ENCODE results near the gene GNG3.
"Not testable (repeated sequence)": the region's sequence is repeated elsewhere in the genome, so short reads cannot be mapped to it uniquely, and the experiment has no call there.

The GNG3 gene

DNA sequence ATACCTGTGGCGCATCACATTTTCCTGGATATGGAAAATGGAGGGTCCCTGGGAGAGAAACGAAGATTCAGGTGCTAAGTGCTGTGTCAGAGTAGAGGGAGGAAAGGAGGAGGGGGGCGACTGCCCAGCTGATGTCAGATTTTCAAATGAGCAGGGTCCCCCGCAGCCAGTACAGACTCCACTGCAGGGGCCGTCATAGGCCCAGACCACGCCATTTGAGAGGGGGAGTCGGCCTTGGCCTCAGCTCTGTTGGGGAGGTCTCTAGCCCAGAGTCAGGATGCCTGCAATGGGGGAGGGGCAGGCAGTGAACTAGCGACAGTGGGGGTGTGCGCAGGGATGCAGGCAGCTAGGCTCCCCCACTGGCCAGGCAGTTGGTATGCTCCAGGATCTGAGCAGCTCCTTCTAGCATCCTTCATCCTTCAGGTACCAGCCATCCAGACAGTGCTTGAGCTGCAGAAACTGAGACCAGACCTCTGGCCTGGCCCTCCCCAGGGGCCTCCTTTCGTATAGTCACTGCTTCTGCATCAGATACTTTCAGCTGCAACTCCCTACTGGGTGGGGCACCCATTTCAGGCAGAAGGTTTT is at the start of gene GNG3, which contains the start of gene BSCL2:
Gene GNG3, plus strand, starts transcription at position 400 of the 585 bp plus-strand sequence. CDS start 620 bp downstream, outside the sequence.
Gene BSCL2, minus strand, starts transcription at position 148 of the 585 bp plus-strand sequence. CDS start 229 bp downstream, outside the sequence.
- DNase-seq (ENCODE audit: low read depth in 1 of 2, low spot score in 1 of 2), result no peak

DNA sequence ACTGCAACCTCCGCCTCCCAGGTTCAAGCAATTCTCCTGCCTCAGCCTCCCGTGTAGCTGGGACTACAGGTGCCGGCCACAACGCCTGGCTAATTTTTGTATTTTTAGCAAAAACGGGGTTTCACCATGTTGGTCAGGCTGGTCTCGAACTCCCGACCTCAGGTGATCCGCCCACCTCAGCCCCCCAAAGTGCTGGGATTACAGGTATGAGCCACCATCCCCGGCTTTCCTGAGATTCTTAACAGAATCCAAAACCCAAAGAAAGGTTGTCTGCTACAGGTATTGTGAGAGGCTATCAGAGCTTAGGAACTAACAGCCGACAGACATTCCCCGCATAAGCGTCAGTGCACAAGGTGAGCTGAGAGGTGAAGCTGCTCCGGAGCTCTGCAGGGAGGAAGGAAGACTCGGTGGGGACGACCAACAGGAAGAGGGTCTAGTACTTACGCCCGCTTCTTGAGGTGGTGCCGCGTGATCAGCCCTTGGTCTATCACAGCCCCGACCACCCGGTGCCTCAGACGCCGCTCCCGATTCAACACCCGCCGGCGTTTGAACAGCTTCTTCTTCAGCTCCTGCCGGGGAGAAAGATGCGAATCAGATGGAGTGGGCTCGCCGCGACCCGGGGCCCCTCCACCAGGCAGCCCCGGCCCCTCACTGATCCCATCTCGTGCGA is 42.9 kb upstream of the GNG3 start:
- peak in 1 of 2 donors; percentile 31 for DNase-seq (ENCODE audit: low read depth in 1 of 2, low spot score in 1 of 2)

DNA sequence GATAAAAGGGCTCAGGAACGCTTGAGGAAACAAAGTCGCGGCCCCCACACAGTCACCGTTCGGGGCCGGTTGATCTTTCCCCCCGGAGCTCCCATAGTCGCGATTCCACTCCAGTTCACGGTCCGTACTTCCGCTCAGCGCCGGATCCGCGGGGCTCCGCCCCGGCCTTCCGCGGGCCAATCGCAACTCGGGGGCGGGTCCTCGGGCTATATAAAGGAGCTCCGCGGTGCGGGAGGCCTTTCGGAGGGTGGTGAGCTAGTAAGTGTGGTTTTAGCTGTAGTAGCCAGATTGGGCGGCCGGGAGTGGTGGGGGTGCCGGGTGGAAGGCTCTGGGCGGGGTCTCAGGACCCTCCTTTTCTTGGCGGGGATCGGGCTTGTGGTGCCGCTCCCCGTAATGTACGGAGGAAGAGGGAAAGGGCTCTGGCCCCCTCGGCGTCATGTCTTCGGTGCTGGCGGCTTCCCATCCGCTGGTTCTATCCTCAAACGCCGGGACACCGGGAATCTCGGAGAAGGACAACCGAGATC is 42.3 kb upstream of the GNG3 start, which contains the start of the genes C11orf98 and CSKMT:
Gene C11orf98, minus strand, starts transcription at position 136 of the 524 bp plus-strand sequence. Its CDS starts 41 bp downstream, at position 95.
Gene CSKMT, plus strand, starts transcription at position 238 of the 524 bp plus-strand sequence. CDS start 568 bp downstream, outside the sequence.
- peak; percentile 93 to 94 for DNase-seq (ENCODE audit: low read depth in 1 of 2, low spot score in 1 of 2)

DNA sequence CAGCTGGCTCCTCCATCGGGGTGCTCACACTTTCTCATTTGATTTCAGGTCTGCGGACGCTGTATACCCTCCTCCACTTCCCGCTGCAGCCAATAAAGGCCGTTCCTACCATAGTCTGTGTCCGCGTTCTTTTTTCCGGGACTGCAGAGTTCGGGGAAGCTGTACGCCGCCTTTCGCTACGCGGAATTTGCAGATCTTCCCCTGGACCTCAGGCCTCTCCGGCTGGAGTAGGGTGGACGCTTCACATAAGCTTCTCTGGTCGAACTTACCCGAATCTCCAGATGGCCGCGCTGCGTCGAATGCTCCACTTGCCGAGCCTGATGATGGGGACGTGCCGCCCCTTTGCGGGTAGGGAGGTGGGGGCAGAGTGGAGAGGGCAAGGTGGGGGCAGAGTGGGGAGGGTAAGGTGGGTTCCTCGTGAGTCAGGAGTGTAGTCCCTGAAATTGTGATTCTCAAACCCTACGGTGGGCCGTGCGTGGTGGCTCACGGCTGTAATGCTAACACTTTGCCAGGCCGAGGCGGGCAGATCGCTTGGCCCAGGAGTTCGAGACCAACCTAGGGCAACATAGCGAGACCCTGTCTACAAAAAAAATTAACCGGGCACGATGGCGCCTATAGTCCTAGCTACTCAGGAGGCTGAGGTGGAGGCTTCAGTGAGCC is 41.7 kb upstream of the GNG3 start:
- DNase-seq (ENCODE audit: low read depth in 1 of 2, low spot score in 1 of 2), result peak in 1 of 2 donors; percentile 52

DNA sequence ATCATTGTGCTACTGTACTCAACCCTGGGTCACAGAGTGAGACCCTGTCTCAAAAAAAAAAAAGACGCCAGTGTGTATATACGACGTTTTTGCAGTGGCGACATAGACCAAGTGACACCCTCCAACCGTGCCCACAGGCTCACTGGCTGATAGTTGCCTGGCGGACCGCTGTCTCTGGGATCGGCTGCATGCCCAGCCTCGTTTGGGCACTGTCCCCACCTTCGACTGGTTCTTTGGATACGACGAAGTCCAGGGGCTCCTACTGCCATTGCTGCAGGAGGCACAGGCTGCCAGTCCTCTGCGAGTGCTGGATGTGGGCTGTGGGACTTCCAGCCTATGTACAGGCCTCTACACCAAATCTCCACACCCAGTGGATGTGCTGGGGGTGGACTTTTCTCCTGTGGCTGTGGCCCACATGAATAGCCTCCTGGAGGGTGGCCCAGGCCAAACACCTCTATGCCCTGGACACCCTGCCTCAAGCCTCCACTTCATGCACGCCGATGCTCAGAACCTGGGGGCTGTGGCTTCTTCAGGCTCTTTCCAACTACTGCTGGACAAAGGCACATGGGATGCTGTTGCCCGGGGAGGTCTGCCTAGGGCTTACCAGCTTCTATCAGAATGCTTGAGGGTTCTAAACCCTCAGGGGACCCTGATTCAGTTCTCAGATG is 41.1 kb upstream of the GNG3 start:
- no peak for DNase-seq (ENCODE audit: low read depth in 1 of 2, low spot score in 1 of 2)

DNA sequence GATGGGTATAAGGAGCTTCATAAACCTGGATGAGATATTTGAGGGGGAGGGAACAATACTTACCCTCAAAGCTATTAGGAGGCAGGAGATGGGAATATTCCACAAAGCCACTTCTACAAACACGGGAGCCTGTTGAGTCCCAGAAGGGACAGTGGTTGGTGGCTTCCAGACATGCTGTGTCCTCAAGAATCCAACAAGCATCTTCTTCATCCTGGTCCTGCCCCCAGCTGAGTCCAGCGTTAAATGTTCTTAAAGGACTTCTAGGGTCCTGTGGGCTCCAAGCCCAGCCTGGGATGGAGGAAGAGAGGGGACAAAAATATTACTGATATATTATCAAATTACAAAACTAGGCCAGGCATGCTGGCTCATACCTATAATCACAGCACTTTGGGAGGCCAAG is 40.0 kb upstream of the GNG3 start:
- no peak for DNase-seq (ENCODE audit: low read depth in 1 of 2, low spot score in 1 of 2)

DNA sequence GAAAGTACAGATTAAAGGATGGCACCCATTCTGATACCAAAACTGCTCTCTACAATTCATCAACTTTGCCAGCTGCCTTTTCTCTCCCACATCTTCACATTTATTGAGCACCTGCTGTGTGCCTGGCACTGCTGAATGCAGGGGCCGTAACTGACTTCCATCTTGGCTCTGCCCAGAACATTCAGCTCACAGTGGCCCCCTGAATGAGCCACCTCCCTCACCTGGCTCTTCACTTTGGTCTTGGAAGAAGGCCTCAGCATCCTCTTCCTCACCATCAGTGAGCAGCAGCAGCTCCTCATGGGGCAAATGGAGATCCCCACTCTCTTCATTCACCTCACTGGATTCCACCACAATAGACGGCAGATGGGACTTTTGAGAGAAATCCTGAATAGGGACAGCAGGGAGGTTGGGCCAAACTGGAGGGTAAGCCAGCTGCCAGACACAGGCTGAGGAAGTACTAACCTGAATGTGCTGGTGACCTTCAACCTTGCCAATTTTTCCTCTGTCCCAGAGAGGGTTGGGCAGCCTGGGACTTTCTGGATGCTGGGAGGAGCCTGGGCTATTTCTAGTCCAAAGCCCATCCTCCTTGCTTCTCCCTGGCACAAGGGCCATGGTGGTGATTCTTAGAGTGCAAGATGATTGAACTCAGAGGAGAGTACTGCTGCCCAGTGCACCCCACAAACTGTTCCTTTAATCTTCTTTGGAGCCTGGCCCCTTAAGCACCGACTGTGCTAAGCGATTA is 37.9 kb upstream of the GNG3 start:
- no peak for DNase-seq (ENCODE audit: low read depth in 1 of 2, low spot score in 1 of 2)

DNA sequence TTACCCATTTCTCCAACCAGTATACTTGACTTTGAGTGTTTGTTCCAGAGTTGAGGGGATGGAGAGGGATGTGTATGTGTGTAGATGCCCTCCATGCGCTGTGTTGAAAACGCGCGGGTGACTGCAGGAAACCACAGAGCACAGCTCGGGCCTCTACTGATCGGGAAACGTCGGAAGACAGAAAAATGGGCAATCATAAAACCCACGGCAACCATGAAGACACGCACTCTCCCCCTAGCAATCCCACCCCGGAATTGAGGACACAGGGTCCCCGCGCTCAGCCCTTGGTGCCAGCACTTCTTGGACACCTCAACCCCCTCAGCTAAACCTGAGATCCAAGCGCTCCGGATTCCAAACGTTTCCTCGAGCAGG is 36.3 kb upstream of the GNG3 start:
- no peak for DNase-seq (ENCODE audit: low read depth in 1 of 2, low spot score in 1 of 2)

DNA sequence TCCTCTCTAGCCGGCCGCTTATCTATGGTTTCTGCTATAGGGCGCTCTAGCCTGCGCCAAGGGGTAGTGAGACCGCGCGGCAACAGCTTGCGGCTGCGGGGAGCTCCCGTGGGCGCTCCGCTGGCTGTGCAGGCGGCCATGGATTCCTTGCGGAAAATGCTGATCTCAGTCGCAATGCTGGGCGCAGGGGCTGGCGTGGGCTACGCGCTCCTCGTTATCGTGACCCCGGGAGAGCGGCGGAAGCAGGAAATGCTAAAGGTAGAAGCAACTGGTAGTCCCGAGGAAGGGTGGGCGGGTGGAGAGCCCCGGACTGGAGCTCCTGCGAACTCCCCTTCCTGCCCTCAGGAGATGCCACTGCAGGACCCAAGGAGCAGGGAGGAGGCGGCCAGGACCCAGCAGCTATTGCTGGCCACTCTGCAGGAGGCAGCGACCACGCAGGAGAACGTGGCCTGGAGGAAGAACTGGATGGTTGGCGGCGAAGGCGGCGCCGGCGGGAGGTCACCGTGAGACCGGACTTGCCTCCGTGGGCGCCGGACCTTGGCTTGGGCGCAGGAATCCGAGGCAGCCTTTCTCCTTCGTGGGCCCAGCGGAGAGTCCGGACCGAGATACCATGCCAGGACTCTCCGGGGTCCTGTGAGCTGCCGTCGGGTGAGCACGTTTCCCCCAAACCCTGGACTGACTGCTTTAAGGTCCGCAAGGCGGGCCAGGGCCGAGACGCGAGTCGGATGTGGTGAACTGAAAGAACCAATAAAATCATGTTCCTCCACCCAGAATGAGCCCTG is 35.7 kb upstream of the GNG3 start, which contains the start of the genes LBHD1 and UQCC3:
Gene LBHD1, minus strand, starts transcription at position 660 of the 782 bp plus-strand sequence. CDS start 2,236 bp downstream, outside the sequence.
Gene UQCC3, plus strand, starts transcription at position 66 of the 782 bp plus-strand sequence. Its CDS starts 73 bp downstream, at position 139.
- peak; percentile 46 to 56 for DNase-seq (ENCODE audit: low read depth in 1 of 2, low spot score in 1 of 2)

DNA sequence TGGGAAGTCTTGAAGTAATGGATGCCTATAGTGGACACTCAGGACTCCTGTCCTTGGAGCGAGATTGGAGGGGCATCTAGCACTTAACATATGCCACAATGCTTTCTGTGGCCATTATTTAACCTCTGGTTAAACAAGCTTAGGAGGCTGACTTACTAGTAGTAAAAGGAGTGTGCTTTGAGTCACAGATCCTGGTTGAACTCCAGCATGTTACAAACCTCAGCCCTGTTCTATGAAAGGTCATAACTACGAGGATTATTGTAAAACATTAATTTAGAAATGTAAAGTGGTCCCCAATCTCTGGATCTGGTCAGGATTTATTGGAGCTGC is 34.3 kb upstream of the GNG3 start:
- DNase-seq (ENCODE audit: low read depth in 1 of 2, low spot score in 1 of 2), result no peak

DNA sequence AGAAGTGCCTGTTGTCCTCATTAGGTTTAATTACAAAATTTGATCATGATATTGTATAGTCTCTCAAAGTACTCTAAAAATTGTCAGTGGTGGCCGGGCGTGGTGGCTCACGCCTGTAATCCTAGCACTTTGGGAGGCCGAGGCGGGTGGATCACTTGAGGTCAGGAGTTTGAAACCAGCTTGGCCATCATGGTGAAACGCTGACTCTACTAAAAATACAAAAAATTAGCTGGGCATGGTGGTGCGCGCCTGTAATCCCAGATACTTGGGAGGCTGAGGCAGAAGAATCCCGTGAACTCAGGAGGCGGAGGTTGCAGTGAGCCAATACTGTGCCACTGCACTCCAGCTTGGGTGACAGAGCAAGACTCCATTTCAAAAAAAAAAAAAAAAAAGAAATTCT is 32.1 kb upstream of the GNG3 start:
- DNase-seq (ENCODE audit: low read depth in 1 of 2, low spot score in 1 of 2), result not testable (repeated sequence)

DNA sequence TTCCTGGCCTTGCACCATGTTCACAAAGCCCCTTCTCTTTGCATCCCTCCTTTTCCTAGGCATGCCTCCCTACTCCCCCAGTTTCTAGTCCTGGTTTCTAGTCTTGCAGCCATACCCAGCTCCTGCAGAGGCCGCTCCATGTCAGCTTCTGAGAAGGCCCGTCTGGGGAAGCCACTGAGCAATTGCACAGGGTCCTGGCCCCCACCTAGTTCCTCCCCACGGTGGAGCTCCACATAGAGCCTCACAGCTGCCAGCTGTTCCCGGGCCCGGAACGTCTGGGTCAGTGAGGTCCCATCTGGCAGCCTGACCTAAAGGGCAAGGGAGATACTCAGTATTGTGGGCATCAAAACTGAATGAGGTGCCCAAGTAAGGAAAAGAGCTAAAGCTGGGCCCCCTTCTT is 30.8 kb upstream of the GNG3 start:
- DNase-seq (ENCODE audit: low read depth in 1 of 2, low spot score in 1 of 2), result no peak

DNA sequence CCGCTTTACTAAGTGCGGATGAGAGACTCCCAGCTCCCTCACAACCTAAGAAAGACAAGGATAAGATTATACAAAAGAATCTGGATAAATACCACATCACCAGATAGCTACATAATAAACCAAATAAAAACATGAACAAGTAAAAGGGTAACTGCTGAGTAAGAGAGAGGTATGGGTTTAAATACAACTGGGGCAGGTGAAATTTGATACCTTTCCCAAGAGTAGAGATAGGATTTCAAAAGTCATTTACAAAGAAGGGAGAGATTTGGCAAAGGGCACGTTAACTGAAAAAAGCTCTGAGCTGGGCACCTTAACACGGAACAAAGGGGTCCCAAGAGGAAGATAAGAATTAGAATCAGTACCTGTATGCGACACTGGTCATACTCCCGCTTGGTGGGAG is 30.3 kb upstream of the GNG3 start:
- no peak for DNase-seq (ENCODE audit: low read depth in 1 of 2, low spot score in 1 of 2)

DNA sequence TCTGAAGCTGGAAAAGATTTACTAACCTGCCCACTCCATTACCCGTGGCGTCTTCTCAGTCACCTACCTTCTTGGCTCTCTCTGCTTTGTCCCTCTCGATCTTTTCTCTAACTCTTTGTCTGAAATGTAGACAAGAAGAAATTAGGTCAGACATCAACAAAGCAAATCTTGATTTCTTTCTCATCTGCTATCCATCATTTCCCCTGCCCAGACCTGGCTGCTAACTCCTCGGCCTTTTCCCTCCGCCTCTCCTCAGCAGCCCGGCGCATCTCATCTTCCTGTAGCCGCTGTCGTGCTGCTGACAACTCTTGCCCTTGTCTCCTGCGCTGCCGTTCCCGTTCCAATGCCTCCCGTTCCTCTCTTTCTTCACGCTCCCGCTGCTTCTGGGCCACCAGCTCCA is 29.8 kb upstream of the GNG3 start:
- no peak for DNase-seq (ENCODE audit: low read depth in 1 of 2, low spot score in 1 of 2)

DNA sequence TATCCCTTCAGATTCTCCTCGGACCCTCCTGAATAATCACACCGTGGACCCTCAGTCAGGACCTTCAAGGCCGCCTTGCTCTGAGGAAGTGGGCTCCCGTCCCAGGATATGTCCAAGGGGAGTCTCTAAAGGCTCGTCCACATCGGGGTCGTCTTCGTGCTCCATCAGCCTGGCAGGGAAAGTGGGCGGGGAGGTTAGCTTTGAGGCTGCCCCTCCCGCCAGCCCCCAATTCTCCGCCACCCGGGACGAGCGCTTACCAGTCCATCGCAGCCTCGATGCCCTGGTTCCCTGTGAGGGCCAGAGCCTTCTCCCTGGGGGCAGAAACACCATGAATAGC is 29.1 kb upstream of the GNG3 start:
- no peak for DNase-seq (ENCODE audit: low read depth in 1 of 2, low spot score in 1 of 2)

DNA sequence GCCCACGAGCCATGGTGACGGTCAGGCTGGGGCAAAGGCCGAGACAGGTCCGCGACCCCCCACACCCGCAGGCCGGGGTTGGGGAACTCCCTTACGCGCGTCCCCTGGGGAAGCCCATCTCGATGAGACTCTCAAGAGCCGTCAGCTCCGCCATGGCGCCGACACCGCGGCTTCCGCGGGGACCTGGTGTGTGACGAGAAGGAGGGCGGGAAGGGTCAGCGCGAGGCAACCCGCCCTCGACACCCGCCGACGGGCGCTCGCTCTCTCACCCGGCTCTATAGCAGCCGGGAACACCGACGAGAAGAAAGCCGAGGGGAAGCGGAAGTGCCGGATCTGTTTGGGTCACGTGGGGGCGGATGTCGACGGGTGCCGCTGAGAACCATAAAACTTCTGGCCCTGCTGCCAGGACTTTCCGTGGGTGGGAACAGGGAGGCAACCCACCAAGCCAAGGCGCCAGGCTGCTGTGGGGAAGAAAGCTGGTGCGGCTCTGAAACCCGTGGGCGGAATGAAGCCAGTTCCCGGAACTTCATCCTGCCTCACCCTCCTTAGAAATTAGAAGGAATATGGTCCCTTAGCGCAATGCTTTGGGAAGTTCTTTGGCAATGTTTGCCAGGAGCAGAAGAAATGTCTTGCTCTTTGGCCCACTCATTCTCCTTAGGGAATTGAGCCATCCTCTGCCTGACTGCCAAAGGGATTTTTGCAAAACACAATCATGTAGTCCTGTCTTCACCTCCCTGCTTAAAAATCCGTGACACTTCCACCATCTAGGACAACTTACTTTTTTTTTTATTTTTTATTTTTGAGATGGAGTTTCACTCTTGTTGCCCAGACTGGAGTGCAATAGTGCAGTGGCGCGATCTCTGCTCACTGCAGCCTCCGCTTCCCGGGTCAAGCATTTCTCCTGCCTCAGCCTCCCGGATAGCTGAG is 28.4 kb upstream of the GNG3 start, which contains the start of gene UBXN1:
Gene UBXN1, minus strand, starts transcription at position 304 of the 927 bp plus-strand sequence. Its CDS starts 150 bp downstream, at position 154.
- DNase-seq (ENCODE audit: low read depth in 1 of 2, low spot score in 1 of 2), result peak; percentile 59 to 71

DNA sequence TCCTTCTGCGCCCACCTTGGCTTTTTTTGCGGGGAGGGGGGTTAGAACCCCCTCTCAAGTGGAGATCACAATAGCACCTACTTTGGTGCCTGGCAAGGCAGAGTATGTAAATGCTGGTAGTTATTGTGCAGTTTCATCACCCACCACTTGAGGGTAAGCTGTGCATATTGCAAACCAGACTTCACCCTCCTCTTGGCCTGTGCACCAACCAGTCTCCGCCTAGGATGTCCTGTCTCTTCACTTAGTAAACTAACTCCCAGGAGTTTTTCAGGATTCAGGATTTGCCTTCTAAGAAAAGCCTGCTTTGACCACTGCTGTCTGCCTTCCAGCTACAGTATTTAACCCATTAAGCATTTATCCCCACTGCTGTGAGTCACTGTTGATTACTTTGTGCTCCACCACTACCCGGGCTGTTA is 26.6 kb upstream of the GNG3 start:
- no peak for DNase-seq (ENCODE audit: low read depth in 1 of 2, low spot score in 1 of 2)

DNA sequence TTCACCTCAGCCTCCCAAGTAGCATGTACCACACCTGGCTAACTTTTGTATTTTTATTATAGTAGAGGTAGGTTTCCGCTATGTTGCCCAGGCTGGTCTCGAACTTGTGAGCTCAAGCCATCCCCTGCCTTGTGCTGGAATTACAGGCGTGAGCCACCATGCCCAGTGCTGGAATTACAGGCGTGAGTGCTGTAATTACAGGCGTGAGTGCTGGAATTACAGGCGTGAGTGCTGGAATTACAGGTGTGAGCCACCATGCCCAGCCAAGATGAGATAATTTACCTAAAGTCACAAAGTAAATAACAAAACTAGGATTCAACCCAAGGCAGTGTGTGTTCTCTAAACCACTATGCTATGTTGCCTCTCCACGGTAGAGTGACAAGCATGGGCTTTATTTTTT is 25.0 kb upstream of the GNG3 start:
- DNase-seq (ENCODE audit: low read depth in 1 of 2, low spot score in 1 of 2), result no peak
